ENCODE results near the gene GCNT1. TPM values are rescaled to one million over a fixed set of nuclear protein-coding genes. Genes with fewer than 3 reads are reported as not detected.

Gene GCNT1
- total and polyA plus RNA-seq, 9 donors, result 0.90 to 5.9 (median 3.0) TPM

- H3K27me3 ChIP-seq, result no peaks in the 10 kb centered on the region
- H3K9me3 ChIP-seq, result no peaks in the 10 kb centered on the region
- no peak overlapping the region for H3K4me3 ChIP-seq
- WGBS, 3 donors, result 79 to 88% (median 84%) methylated on average over 11 of the region's 11 CpGs
- TF ChIP-seq EP300 (IDR thresholded peaks at IDR 0.05), result no peak
- TF ChIP-seq POLR2A (IDR thresholded peaks at IDR 0.05), result no peak
- TF ChIP-seq CTCF (IDR thresholded peaks at IDR 0.05), result no peak
- H3K36me3 ChIP-seq, result no peaks in the 10 kb centered on the region
- no peak for DNase-seq
- H3K4me1 ChIP-seq (ENCODE audit: insufficient read depth), result no peaks in the 10 kb centered on the region
- no peak overlapping the region for H3K27ac ChIP-seq
- intact Hi-C loops (cut with DNase I), result no loop called here
Measured at GRCh38 chr9:76552751-76553455, 93.9 kb downstream of the GCNT1 start.

- TF ChIP-seq CTCF (IDR thresholded peaks at IDR 0.05) (no peak), EP300 (IDR thresholded peaks at IDR 0.05) (no peak), POLR2A (IDR thresholded peaks at IDR 0.05) (no peak)
- 69 to 79% (median 70%) methylated on average over 5 of the region's 5 CpGs for WGBS, 3 donors
Measured at GRCh38 chr9:76553680-76554079, 94.7 kb downstream of the GCNT1 start.

More at GRCh38 chr9:76553680-76554079, 94.7 kb downstream of the GCNT1 start:
- no peaks in the 10 kb centered on the region for H3K27me3 ChIP-seq
- no peak overlapping the region for H3K4me3 ChIP-seq
- H3K27ac ChIP-seq, result no peak overlapping the region
- H3K9me3 ChIP-seq, result no peaks in the 10 kb centered on the region
- no peak for DNase-seq
- intact Hi-C loops (cut with DNase I), result no loop called here
- H3K4me1 ChIP-seq (ENCODE audit: insufficient read depth), result no peaks in the 10 kb centered on the region
- no peaks in the 10 kb centered on the region for H3K36me3 ChIP-seq

Other genes with a start within 250 kb of the GCNT1 start
- gene RFK, start 64.8 kb upstream of the GCNT1 start, total RNA-seq, result 10 to 100 TPM; 14.5 to 30.1 (median 18.5) TPM
- gene RFK, start 64.8 kb upstream of the GCNT1 start, polyA plus RNA-seq, result 10 to 100 TPM in 1 of 2 donors, 1 to 10 TPM in 1; 9.9 to 23.9 TPM

Measured in ovary (tissue), 9 donors.